ENCODE measurements around the gene OR6N2. TPM values are rescaled to one million over a fixed set of nuclear protein-coding genes. Genes with fewer than 3 reads are reported as not detected.

OR6N2 gene
- total RNA-seq, 3 donors from 2014 or later: not detected

DNA sequence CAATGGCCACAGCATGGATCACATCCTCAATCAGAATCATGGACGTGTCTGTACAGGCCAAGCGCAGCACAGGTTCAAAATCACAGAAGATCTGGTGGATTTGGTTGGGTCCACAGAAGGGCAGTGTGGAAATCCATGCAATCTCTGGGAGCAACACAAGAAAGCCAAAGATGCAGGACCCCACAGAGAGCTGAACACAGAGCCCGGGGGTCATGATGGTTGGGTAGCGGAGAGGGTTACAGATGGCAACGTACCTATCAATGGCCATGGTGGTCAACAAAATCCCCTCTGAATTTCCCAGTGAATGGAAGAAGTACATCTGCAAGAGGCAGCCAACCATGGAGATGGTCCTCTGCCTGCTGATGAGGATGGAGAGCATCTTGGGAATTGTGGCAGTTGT, 56.6 kb downstream of the OR6N2 start:
- peaks cover 21% of the 10 kb centered on the region for H3K27me3 Mint-ChIP-seq (ENCODE audit: low read depth)
- ATAC-seq (no peak), DNase-seq (no peak)
- no peaks in the 10 kb centered on the region for H3K36me3 Mint-ChIP-seq (ENCODE audit: insufficient read depth)
- no peaks in the 10 kb centered on the region for H3K9me3 Mint-ChIP-seq
- no peaks in the 10 kb centered on the region for H3K4me1 Mint-ChIP-seq (ENCODE audit: low read depth)
- no peak overlapping the region for H3K4me3 Mint-ChIP-seq

Other genes starting within 250 kb of the OR6N2 start
- gene OR6Y1, start 226.8 kb downstream of the OR6N2 start, total RNA-seq: not detected
- not detected for gene OR6P1, start 210.6 kb downstream of the OR6N2 start, total RNA-seq
- not detected for gene OR10X1, start 201.3 kb downstream of the OR6N2 start, total RNA-seq
- not detected for gene OR10Z1, start 175.9 kb downstream of the OR6N2 start, total RNA-seq
- gene SPTA1, start 94.5 kb downstream of the OR6N2 start, total RNA-seq: under 1 TPM in 2 of 3 donors, not detected in 1; 0.40 TPM
- gene OR6K2, start 80.6 kb downstream of the OR6N2 start, total RNA-seq: not detected
- not detected for gene OR6K3, start 60.5 kb downstream of the OR6N2 start, total RNA-seq
- not detected for gene OR6K6, start 26.5 kb downstream of the OR6N2 start, total RNA-seq
- gene OR6N1, start 9.0 kb downstream of the OR6N2 start, total RNA-seq: not detected
- gene MNDA, start 50.1 kb upstream of the OR6N2 start, total RNA-seq: under 1 TPM in 1 of 3 donors, not detected in 2; 0.13 TPM
- gene PYHIN1, start 150.3 kb upstream of the OR6N2 start, total RNA-seq: 1 to 10 TPM; 2.5 to 5.3 (median 5.2) TPM
- 100 to 1,000 TPM; 186 to 199 (median 196) TPM for gene IFI16, start 228.7 kb upstream of the OR6N2 start, total RNA-seq